ENCODE measurements around the gene DCST2.
A peak's percentile ranks its signal among the peaks of the same experiment; 100 is the strongest.

The DCST2 gene

GRCh38 chr1:155026154-155026553, 7.4 kb downstream of the DCST2 start:
- DNase-seq: no peak

- DNase-seq: no peak
Observed at GRCh38 chr1:155024315-155024714, 9.3 kb downstream of the DCST2 start.

- DNase-seq: no peak
Observed at GRCh38 chr1:155023627-155024026, 10.0 kb downstream of the DCST2 start.

- DNase-seq: peak; percentile 49 to 73 (median 66)
Observed at GRCh38 chr1:155022927-155023236, 10.7 kb downstream of the DCST2 start.

GRCh38 chr1:155022136-155022926, 11.2 kb downstream of the DCST2 start:
- DNase-seq: no peak

- no peak for DNase-seq
Observed at GRCh38 chr1:155019377-155020245, 14.0 kb downstream of the DCST2 start.

GRCh38 chr1:155018617-155019348, 14.8 kb downstream of the DCST2 start:
- peak in 3 of 4 experiments; percentile 52 to 65 (median 57) for DNase-seq

- peak in 1 of 4 experiments; percentile 18 for DNase-seq
Observed at GRCh38 chr1:155017946-155018316, 15.7 kb downstream of the DCST2 start.

GRCh38 chr1:155017041-155017945, 16.3 kb downstream of the DCST2 start:
- DNase-seq: peak; percentile 80 to 92 (median 86)

GRCh38 chr1:155016231-155016831, 17.2 kb downstream of the DCST2 start:
- DNase-seq: no peak

GRCh38 chr1:155015527-155016230, 17.9 kb downstream of the DCST2 start:
- no peak for DNase-seq

GRCh38 chr1:155014709-155015508, 18.7 kb downstream of the DCST2 start:
- no peak for DNase-seq

GRCh38 chr1:155013632-155014031, 19.9 kb downstream of the DCST2 start:
- no peak for DNase-seq

- peak in 3 of 4 experiments; percentile 56 to 63 (median 60) for DNase-seq
Observed at GRCh38 chr1:155012776-155013602, 20.6 kb downstream of the DCST2 start.

- DNase-seq: peak; percentile 75 to 90 (median 84)
Observed at GRCh38 chr1:155012026-155012546, 21.5 kb downstream of the DCST2 start.

GRCh38 chr1:155011437-155012025, 22.1 kb downstream of the DCST2 start:
- no peak for DNase-seq

- DNase-seq: no peak
Observed at GRCh38 chr1:155011004-155011416, 22.6 kb downstream of the DCST2 start.

GRCh38 chr1:155010211-155010918, 23.2 kb downstream of the DCST2 start:
- DNase-seq: peak in 3 of 4 experiments; percentile 24 to 49 (median 44)

Measured in suppressor macrophage (primary cell).